HG03460 (cell line): ENCODE measurements around the gene HCFC1.
"Not testable (repeated sequence)": the region's sequence is repeated elsewhere in the genome, so short reads cannot be mapped to it uniquely, and the experiment has no call there.

Source experiments
- ATAC-seq: cut with Tn5 transposase; IDR thresholded peaks from one replicate; pipeline ENCODE4 v1.9.1; 2021; ENCODE audit not compliant: unreplicated experiment

Gene HCFC1

DNA sequence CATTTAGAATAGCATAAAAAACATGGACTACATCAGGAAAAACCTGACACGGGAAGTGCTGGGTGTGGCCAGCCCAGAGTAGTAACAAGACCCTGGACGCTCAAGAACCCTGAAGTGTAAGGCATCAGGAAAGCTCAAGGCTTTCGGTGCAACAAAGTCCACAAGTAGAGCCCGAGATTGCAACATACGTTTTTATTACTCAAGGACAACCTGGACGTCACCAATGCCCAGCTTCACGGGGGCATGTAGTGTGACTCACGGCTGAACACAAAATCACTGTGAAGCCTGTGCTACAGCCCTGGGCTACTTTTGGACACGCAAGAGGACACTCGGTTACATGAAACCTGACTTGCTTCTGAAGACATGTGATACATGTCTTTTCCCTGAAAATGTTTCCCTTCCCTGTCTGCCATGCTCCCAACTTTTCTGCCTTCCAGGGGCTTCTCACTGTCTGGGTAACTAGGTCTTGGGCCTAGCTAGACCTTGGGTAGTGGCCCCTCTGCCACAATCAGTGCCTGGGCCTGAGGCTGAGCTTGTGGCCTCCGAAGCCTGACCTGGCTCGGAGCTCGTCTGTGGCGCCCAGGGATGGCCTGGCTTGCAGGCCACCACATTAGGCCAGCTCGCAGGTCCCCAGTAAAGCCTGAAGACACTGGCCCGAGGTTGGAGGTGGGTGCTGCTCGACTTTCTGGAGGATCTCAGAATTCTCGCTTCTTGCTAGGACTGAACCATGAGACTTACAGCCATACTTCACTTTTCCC lies 38.9 kb upstream of the HCFC1 start:
- no peak for ATAC-seq

- no peak for ATAC-seq
These were observed 36.9 kb upstream of the HCFC1 start for GRCh38 chrX:154008521-154008920.

DNA sequence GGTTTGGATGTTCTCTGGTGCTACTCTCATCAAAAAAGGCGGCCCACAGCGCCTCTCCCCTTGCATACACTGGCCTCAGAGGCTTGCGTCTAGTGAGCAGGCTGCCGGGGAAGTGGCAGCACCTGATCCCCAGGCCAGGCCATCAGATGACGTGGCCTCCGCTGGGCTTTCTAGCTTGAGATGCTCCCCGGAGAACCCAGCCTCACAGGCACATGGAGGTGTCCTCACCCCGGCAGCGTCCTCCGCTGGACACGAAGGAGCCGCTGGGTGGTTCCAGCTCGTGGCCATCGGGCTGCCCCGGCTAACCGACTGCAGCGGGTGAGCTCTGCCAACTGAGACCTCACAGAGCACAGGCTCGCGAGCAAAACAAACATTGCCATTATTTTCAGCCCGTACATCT lies 35.3 kb upstream of the HCFC1 start:
- no peak for ATAC-seq

DNA sequence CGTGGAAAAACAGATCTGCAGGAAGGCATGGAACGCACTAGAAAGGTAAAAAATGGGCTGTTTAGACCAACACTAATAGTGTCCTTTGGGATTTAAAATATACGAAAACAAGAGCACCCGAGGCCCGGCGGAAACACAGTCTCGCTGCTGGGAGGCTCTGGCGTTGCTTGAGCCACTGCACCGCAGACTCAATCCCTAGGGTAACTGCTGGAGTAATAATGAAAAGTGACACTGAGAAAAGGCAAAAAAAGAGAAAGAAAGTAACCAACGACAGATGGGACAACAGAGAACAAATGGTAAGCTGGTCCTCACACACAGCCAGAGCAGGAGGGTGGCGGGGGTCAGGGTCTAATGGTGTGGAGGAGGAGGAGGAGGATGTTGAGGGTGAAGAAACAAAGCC lies 32.7 kb upstream of the HCFC1 start:
- no peak for ATAC-seq

DNA sequence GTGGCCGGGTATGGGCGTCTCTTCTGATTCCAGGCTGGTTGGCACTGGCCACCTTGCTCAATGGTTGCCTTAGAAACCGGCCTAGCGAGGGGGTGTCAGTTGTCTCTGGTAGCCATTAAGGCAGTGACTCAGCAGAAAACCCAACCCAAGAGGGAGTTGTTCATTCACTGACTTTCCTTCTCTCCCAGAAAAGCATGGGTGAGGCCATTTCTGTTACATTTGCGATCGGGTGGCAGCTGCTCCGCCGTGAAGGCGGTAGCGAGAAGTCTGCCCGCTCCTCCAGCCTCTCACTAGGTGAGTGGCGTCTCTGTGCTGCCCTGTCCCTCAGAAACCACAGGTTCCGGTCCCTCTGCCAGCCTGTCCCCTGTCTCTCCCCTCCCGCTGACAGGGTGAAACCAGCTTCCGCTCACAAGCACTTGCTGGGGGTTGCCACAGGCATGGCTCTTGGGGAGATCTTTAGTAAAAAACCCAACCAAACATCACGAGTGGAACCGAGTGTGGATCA lies 30.6 kb upstream of the HCFC1 start:
- peak; percentile 86 for ATAC-seq

DNA sequence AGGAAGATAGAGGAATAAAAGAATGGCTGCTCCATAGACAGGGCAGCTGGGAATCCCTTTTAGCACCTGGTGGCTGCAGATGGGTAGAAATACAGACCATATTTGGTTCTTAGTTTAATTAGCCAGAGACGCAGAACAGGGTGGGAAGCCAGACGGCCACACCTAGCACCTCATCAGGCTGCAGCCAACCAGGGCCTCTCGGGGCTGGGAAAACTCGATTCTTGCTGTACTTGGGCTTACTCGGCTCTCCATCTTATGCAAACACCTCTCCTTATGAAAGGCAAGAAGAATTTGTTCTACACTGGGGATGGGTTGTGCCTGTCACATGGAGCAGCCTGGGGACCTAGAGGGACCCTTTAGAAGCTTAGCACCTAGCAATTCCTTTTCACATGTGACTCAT lies 28.4 kb upstream of the HCFC1 start:
- ATAC-seq = no peak

DNA sequence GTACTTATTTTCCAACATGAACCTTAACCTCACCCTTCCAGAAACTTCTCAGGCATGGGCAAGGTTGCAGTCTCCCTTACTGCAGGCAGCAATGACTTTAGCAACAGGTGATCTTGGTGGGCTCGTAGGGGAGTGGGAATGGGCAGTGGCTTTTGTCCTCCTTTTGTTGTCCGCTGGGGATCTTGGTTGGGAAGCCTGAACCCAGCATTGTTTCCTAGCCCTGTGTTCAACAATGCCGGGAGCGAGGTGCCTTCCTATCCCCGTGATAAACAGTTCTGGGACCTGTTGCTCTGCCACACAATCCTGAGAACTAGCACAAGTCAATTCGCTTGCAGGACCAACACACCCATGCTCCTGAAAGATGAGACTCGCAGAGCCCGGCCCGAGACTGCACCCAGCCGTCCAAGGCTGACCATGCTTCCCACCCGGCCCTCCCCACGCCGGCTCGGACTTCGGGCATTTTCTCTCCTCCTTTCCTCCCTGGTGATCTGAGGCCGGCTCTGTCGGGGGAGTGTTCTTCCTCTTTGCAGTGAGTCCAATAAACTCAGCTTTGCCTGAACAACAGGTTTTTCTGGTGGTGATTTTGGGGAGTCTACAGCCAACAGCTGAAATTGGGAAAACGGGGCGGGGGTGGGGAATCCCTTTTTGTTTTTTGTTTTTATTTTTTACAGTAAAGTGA lies 27.9 kb upstream of the HCFC1 start:
- no peak for ATAC-seq

DNA sequence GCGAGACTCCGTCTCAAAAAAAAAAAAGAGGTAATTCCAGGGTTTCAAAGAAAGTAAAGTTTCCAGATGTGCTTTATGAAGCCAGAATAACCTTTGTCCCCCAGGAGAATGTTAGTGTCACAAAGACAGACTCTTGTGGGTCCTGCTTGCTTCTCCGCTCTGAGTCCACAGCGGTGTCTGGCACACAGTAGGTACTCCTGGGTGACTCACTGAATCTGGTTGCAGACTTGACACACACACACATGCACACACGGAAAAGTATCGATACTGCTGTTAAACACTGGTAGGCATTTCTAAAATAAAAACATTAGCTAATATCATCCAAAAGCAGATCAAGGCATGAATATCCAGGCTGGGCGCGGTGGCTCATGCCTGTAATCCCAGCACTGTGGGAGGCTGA lies 23.9 kb upstream of the HCFC1 start:
- ATAC-seq = no peak

- ATAC-seq = not testable (repeated sequence)
These were observed 22.8 kb upstream of the HCFC1 start for GRCh38 chrX:153994398-153994797.

DNA sequence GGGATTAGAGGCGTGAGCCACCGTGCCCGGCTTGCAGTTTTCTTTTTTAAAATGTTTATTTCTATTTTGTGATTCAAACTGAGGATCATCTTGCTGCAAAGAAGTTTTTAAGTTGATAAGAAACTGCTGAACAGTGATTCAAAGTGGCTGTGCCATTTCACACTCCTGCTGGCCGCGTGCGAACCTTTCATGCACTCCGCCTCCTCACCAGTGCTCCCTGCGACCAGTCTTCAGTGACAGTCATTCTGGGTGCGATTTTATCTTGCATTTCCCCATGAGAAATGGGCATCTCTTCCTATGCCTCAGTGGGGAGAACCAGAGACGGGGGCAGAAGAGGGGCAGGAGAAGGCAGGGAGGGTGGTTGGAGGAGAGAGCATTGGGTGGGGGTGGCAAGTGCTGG lies 22.4 kb upstream of the HCFC1 start:
- no peak for ATAC-seq

DNA sequence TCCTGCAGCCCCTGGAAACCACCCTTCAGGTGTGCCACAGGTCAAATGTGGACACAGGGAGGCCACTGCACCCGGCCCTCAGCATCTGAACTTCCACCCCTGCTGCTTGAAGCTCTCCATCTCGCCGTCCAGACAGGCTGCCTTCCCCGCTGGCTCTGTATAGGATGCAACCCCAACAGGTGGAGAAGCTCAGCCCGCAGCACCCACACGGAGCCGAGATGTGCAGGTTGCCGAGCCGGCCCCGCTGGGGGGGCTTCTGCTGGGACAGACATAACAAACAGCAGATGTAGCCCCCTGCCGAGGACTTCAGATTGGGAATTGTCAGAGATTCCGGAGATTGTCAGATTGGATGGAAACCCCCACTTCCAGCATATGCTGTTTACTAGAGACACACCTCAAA lies 21.5 kb upstream of the HCFC1 start:
- no peak for ATAC-seq

GRCh38 chrX:153992180-153992579 lies 20.6 kb upstream of the HCFC1 start:
- no peak for ATAC-seq

- no peak for ATAC-seq
These were observed 19.5 kb upstream of the HCFC1 start for GRCh38 chrX:153991013-153991580.

DNA sequence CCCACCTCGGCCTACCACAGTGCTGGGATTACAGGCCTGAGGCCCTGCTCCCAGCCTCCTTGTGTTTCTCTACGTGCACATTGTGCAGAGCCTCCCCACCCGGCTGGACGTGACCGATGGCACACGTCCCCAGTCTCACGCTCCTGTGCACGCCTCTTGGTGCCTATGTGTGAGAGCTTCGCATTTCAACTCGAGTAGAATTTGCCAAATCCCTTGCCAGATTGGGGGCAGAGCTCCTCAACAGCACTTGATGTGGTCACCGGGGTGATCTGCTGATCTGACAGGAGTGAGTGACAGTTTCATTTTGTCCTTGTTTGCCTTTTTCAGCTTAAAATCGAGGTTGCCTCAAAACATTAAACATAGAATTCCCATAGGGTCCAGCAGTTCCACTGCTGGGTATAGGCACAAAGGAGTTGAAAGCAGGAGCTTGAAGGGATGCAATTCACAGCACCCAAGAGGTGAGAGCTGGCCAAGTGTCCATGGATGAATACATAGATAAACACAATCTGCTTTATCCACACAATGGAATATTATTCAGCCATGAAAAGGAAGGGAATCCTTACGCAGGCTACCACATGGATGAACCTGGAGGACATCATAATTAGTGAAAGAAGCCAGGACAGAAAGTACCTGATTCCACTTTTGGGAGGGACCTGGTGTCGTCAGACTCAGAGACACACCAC lies 18.5 kb upstream of the HCFC1 start:
- no peak for ATAC-seq

GRCh38 chrX:153988493-153988892 lies 16.9 kb upstream of the HCFC1 start:
- no peak for ATAC-seq

GRCh38 chrX:153984351-153985178 lies 12.9 kb upstream of the HCFC1 start:
- ATAC-seq = peak; percentile 40

GRCh38 chrX:153983321-153983801 lies 11.7 kb upstream of the HCFC1 start:
- ATAC-seq = no peak

GRCh38 chrX:153981771-153982533 lies 10.3 kb upstream of the HCFC1 start:
- no peak for ATAC-seq

DNA sequence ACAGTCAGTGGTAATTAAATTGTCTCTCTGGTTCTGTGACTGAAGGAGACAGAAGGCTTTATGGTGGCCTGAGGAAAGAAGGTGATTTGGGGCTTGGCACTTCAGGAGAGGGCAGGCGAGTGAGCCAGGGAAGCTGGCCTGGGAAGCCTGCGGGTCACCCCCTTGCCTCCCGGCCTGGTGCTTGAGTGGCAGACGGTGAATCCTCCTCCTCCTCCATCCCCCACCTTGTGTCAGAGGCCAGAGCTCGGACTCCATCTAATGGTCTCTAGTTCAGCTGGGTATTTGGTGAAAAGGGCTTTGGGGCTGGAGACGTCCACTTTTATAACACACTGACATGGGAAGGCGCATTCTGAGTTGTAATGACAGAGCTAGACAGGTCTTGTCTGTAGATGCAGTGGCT lies 9.6 kb upstream of the HCFC1 start:
- ATAC-seq = no peak

DNA sequence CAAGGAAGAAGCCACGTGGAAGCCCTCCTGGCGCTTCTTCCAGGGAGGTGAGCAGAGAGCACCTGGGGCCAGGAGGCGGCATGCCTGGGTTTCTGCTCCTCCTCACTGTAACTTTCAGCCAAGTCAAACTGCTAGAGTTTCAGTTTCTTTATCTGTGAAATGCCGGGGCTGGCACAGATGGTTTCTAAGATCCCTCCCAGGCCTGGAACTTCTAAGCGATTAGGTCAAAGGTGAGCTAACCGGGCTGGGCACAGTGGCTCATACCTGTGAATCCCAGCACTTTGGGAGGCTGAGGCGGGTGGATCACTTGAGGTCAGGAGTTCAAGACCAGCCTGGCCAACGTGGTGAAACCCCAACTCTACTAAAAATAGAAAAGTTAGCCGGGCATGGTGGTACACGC lies 8.8 kb upstream of the HCFC1 start:
- ATAC-seq = peak; percentile 49
